ENCODE measurements around the gene COL4A6.
"Not testable (repeated sequence)": the region's sequence is repeated elsewhere in the genome, so short reads cannot be mapped to it uniquely, and the experiment has no call there.

COL4A6 gene

DNA sequence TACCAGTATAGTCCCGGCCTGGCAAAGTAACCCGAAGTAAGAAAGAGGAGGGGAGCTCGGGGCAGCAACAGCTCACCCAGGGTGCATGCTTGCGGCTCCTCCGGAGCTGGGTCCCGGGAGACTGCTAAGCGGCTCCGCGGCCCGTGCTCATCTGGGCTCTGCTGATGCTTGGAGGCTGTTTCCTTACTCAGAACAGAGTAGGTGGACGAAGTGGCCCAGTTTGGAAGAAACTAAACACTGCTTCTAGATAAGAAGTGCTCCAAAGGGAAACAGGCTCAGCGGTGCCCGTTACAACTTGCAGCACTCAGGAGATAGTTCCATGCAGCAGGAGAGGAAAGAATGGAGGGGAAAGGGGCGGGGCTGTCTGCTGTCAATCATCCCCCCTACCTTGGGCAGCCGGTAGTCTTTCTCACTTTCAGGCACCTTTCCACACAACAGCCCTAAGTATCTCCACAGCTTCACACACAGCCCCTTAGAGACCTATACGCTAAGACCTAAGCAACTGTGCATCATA, at the start of gene COL4A6:
Gene COL4A6 (minus strand): TSS at position 313 of the 514 bp plus-strand sequence. CDS start 226 bp downstream, at position 87.
- DNase-seq (ENCODE audit: low read depth in 2 of 2), result no peak

DNA sequence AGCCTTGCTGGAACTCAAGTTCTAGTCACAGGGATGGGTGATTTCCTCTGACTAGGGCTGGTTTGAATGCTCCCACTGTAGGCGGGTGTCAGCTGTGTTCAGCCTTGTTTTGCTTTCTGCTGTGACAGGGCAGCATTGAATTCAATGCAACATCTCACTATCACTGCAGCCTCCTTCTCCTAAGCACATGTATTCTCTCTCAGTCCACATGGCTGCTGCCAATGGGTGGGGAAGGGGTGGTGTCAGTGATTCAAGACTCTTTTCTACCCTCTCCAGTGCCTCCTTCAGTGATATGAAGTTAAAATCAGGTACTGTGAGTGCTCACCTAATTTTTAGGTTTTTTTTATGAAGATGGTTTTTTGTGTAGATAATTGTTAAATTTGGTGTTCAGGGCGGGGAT, 47.7 kb upstream of the COL4A6 start:
- no peak for DNase-seq (ENCODE audit: low read depth in 2 of 2)

DNA sequence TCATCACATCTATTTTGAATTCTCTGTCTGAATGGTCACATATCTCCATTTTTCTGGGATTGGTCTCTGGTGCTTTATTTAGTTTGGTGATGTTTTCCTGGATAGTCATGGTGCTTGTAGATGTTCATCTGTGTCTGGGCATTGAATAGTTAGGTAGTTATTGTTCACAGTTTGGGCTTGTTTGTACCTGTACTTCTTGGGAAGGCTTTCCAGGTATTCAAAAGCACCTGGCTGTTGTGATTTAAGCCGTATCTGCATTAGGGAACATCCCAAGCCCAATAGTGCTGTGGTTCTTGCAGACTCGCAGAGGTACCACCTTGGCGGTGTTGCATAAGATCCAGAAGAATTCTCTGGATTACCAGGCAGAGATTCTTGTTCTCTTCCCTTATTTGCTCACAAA, 46.0 kb upstream of the COL4A6 start:
- DNase-seq (ENCODE audit: low read depth in 2 of 2), result no peak

DNA sequence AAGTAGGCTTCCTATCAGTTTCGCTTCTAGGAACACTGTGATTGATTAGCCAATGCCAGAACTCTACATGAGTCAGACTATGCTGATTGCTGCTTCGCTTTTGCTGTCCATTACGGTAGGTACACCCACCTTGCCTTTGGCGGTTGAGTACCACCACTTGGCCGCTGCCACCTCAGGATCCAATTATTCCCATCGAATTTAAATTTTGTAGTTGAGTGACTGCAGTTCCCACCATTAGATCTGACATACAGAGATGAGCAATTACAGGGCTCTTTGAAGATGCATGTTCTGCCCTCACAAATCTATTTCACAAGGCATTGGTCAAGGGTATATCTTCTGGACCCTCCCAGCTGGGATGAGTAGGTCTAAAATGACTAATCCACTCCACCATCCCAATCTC, 43.3 kb upstream of the COL4A6 start:
- not testable (repeated sequence) for DNase-seq (ENCODE audit: low read depth in 2 of 2)

DNA sequence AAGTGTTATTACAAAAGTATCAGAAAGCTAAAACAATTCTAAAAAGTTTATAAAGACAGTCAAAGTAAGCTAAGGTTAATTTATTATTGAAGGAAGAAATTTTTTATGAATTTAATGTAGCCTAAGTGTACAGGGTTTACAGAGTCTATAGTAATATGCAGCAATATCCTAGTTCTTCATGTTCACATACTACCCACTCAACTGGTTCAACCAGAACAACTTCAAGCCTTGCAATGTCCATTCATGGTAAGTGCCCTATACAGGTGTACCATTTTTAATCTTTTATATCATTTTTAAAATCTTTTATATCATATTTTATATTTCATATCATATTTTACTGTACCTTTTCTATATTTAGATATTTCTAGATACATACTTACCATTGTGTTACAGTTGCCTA, 35.8 kb upstream of the COL4A6 start:
- no peak for DNase-seq (ENCODE audit: low read depth in 2 of 2)

DNA sequence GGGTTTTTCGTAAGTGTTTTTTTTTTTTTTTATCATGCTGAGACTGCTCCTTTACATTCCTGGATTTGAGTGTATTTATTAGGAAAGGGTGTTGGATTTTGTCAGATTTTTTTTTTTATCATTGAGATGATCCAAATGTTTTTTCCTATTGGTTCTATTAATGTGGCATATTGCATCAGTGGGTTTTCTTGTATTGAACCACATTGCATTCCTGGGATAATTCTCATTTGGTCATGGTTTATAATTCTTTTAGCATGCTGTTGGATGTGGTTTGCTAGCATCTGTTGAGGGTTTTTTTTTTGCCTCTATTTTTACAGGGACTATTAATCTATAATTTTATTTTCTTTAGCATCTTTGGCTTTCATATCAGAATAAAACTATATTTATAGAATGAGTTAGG, 30.3 kb upstream of the COL4A6 start:
- no peak for DNase-seq (ENCODE audit: low read depth in 2 of 2)

DNA sequence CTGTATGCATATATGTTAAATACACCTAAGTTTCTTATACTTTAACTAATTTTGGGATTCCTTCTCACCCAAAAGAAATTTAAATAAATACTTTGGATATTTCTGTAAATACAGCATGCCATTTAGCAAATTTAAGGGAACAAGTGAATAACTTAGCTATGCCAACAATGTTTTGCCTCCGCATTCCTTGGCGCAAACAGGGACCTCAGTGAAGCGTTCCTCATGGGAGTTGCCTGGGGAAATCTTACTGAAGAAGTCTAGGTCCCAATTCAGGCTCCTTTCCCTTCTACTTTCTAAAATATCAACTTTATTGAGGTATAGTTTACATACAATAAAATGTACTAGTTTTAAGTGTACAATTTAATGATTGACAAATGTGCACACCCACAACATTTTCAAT, 26.4 kb upstream of the COL4A6 start:
- no peak for DNase-seq (ENCODE audit: low read depth in 2 of 2)

DNA sequence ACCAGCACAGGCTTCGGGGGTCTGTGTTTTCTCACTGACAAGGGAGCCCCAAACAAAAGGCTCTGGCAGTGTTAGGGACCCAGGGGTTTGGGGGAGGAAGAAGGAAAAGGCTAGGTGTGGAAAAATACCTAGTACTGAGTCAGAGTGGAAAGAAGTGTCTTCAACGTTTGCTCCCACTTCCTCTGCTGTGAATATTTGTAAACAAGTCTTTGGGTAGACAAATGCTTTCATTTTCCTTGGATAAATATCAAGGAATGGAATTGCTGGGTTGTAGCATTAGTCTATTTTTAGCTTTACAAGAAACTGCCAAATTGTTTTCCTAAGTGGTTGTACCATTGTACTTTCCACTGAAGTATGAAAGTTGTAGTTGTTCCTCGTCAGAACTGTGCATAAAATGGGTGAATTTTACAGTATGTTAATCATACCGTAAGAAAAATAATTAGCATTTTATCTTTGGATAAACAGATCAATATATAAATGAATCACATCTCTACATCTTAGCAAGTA, 18.8 kb upstream of the COL4A6 start:
- DNase-seq (ENCODE audit: low read depth in 2 of 2), result no peak

DNA sequence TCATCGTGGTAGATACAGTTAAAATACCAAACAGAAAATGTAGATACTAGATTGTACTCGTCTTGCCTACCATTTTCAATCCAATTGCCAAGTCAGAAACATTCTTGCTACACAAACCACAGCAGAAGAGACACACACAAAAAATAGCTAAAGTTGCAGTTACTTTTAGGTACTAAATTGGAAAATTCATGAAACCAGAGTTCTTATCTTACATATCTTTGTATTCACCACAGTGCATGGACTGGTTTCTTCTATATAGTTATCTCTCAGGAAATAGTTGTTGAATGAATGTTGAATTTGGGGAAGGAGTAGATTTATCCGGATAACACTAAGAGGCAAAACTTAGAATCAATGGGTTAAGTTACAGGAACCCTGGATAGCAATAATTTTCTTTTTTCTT, 15.6 kb upstream of the COL4A6 start:
- no peak for DNase-seq (ENCODE audit: low read depth in 2 of 2)

DNA sequence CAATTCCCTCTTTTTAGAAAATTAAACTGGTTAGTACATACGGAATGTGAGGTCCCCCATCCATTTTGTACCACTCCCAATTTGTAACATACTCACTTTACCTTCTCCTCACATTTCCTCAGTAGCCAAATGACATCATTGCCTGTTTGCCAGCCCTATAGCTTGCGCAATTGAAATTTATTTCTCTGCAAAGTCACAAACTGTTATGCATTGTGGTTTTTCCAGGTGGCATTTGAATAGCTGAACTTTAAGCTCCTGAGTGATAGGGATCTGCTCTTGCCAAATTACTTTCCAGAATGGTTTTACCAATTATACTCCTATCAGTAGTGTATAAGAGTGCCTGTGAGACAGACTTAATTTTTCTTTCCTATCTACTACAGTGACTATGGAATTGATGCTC, 9.1 kb upstream of the COL4A6 start:
- DNase-seq (ENCODE audit: low read depth in 2 of 2), result no peak

DNA sequence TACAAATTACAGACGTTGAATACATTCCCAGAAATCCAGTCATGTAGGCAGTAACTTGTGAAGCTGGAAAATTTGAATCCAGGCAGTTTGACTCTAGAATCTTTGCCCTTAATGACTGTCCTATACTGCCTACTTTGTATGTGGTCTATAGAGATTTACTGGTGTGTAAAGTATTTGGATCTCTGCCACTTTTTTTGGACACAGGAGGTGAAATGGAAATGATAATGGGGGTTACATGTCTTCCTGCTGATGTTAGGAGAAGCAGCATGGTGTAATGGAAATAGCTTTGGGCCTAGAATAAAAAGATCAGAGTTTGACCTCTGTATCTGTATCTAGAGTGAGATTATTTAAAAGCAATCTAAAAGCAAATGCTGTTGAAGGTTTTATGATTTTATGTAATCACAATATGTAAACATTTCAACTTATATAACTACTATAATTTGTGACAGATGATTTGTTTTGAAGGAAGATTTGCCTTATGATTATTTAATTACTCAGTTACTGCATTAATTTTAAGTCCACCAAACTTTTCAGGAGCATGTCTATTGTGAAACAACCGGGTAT, 4.8 kb upstream of the COL4A6 start:
- no peak for DNase-seq (ENCODE audit: low read depth in 2 of 2)

DNA sequence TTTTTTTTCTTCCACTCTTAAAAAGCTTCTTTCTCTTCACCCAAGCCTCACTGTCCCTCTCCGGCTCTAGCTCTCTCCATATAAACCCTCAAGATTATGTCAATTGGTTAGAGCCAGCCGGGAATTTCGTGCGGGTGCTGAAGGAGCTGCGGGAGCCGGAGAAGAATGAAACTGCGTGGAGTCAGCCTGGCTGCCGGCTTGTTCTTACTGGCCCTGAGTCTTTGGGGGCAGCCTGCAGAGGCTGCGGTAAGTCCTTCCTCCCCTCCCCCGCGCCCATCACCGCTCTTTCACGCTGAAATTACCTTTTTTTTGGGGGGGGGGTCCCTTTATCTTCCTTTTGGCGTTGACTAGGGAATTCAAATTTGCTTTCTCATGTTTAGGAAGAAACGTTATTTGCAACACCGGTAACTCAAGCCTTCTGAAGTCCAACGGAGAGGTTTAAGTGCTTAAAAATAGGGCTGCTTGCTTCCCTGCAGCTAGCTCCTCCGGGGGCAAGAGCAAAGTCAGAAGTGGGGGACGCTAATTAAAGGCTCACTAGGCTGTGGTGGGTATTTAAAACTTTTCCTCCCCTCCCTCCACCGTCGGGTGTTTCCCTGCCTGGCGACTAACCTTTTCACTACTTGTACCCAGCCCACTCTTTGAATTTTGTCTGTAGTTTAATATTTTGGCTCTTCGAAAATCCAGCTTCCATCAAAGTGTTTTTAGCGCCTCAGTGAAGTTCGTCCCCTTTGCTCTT, 1.9 kb upstream of the COL4A6 start:
- no peak for DNase-seq (ENCODE audit: low read depth in 2 of 2)

DNA sequence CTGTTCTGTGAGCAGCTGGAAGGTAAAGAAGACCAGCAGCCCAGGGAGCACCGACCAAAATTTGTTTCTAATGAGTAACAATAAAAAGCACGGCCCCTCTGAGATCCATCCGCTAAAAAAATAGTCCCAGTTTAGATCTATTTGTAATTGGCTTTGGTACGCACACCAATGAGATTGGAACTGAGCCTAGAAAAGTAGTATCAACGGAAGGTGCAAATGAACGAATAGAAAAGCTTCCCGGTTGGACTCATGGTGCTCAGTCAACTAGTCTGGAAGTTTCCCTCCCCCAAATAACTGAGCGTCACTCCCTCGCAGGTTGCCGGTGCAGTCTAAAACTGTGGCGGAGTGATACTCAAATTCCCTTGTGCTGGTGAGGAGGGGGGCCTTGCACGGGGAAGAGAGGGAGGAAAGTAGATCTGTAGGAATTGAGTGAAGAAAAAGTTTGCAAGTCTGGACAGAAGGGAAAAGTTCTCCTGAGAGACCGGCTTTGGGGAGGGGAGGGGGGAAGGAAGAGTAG, 1.3 kb upstream of the COL4A6 start, which contains the start of gene COL4A5:
Gene COL4A5 (plus strand): TSS at position 413 of the 517 bp plus-strand sequence. CDS start 288 bp downstream, outside the sequence.
- no peak for DNase-seq (ENCODE audit: low read depth in 2 of 2)

DNA sequence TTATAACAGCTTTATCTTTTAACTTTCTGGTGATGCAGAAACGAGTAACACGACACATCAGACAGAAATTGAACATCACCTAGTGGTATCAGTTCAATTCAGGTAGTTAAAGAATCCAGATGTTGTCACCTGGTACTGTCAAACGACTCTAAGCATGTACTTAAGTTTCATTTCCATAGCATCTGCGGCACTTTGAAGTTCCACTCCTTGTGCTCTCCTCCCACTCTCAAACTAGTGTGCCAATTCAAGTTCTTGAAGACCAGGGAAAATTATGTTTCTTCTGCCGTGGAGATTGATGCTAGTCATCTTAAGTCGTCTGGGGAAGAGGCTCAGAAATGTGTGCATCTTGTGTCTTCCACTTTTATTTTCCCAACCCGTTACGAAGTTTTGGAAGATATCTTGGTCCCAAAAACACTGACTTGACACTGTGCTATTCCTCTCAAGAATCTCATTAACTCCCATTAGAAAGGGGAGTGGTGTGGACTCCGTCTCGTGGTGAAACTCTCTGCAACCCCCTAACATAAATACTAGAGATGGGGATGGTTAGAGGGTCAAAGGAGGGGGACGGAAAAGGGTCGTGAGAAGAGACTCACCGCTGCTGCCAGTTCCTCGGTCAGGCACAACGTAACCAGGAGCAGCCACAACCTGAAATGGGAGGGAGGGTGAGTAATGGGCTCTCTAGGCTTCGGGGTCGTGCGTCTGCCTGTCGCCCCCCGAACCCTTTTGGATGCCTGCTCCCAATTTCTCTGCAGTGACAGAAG, 693 bp downstream of the COL4A6 start:
- no peak for DNase-seq (ENCODE audit: low read depth in 2 of 2)

DNA sequence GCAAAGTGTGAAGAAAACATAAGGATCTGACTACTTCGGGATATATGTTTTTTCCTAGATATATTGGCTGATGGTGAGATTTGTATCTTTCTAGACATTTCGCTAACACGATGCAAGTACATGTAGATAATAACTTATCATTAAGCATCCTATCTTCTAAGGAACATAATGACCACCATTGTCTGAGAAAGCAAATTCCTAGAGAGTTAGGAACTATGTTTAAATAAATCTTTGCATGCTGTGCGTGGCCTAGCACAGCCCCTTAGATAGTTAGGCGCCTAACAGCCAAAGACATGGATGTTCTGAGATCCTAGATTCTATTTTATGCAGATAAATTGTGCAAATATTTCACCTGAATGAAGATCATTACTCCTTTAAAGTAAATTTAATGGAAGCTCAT, 3.0 kb downstream of the COL4A6 start:
- no peak for DNase-seq (ENCODE audit: low read depth in 2 of 2)

DNA sequence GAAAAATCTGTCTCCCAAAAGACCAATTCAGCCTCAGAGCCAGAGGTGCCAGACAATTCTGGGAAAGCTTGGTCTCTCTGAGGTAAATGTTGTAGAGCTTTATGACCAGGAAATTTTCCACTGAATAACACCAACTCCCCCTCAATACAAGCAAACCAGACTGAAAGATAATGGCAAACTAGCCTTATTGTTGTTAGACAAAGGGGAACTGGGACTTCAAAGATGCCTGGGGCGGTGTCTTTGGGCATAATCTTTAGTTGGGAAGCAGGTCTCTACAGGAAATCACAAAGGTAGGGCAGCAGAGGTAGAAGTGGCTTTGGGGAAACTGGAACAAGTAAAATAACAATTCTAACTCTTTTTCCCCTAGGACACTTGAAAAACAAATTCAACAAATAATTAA, 12.0 kb downstream of the COL4A6 start:
- DNase-seq (ENCODE audit: low read depth in 2 of 2), result no peak

DNA sequence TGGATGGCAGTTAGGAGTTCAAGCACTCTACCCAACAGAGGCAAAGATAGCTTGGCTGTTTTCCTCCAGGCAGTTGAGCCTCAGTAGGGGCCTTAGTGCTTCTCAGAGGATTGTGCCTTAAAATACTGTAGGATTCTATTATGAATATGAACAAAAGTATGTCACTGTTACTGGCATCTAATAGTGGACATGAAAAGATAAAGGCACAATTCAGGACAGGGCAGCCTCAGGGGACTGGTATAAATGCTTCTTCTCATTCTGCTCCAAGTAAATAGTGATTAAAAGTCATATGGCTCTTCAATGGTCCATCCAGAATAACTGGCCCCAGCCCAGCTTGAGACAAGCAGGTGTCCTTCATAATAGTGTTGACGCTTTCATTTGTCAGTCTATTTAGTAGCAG, 17.7 kb downstream of the COL4A6 start:
- no peak for DNase-seq (ENCODE audit: low read depth in 2 of 2)

DNA sequence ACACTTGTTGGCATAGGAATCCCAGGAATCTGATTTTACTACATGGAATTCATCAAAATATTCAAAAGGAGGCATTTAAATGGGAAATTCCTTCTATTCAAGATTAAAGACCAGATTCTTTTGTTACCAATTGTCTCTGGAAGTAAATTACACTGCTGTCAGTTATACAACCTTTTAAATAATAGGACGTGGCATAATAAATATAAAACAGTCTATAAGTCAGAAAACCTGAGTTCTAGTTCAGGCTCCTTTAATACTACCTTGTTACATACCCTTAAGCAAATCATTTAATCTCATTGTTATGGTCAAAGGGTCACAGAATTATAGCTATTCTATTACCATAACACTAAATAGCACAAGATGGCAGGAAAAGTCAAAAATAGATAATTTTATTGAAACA, 18.8 kb downstream of the COL4A6 start:
- no peak for DNase-seq (ENCODE audit: low read depth in 2 of 2)

DNA sequence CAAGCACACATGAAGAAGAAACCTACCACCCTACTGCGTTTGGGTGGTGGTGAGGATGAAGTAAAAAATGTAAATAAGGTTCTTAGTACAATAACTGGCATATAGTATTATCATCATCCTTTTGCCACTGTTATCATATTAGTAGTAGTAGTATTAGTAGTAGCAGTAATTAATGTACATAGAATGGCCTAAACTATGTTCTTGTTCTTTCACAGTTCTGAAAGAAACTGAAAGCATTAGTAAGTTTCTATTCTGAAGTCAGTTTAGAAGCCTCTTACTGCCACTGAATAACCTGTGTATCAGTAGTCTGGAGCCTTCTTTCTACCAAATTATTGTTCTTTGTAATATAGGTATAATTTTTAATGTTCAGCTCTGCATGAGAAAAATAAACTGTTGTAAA, 21.0 kb downstream of the COL4A6 start:
- DNase-seq (ENCODE audit: low read depth in 2 of 2), result no peak

DNA sequence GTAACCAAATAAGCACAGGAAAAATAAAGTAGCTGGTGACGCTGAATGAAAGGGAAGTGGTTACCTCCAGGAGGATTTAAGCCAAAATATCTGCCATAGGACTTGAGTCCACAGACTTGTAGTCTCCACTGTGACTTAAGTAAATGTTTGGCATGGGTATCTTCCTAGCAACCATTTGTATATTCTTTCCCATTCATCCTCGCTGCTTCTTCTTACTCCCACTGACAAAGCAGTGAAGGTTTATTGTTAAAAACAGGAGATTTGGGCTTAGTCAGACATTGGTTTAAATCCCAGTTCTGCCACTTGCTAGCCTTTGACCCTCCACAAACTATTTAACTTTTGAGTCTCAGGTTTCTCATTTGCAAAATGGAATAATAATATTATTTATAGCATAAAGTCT, 22.3 kb downstream of the COL4A6 start:
- no peak for DNase-seq (ENCODE audit: low read depth in 2 of 2)

DNA sequence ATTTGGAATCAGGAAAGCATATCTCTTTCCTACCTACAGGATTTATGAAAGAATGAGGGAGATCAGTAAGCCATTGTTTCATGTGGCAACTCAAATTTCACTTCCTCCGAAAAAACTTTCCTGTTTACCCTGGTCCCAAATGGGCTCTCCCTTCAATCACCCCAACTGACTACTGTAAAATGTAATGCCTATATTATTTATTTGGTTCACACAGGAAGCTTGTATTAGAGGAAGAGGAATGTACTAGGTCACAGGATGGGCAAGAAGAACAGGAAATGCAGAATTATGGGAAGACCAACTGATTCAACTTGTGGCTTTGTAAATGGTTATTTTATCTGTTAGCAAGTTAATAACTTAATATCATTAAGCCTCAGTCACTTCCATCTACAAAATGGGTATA, 23.1 kb downstream of the COL4A6 start:
- DNase-seq (ENCODE audit: low read depth in 2 of 2), result no peak

DNA sequence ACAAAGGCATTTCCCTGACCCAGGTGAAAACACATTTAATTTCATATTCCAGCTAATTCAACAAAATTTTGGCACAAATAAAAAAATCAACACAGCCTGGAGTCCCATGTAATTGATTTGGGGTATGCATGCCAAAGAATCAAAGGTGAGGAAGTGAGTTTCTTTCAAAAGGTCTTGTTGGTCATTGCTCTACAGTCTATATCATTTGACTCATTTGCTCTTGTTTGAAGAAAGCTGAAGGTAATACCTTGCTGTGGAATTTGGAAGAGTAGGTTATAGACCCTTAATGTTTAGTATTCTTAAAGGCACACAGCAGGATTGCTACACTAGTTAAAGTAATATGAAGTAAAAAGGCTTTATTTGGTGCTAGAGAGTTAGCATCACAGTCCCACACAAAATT, 25.4 kb downstream of the COL4A6 start:
- DNase-seq (ENCODE audit: low read depth in 2 of 2), result no peak
